Keratinocyte (primary cell): Measurements from ENCODE around the gene NRDE2. TPM values are rescaled to one million over a fixed set of nuclear protein-coding genes. Genes with fewer than 3 reads are reported as not detected.

ENCODE experiments used
- DNase-seq: peaks from one replicate; pipeline ENCODE4 v3.0.0-alpha.2; 2011; ENCODE audit warnings: low read depth, missing footprints, low spot score
- FAIRE-seq: peaks from 2 replicates; lab custom pipeline; 2011; peaks lifted over from hg19 to GRCh38; lab: Jason Lieb, UNC
- H2AFZ ChIP-seq: 2 replicates; pipeline ENCODE4 v1.6.0; 2012; ENCODE audit warnings: low read length, control low read depth, inconsistent platforms; ENCODE audit not compliant: control insufficient read depth
- H3K27ac ChIP-seq: 2 replicates; pipeline ENCODE4 v1.5.1; 2011; ENCODE audit warnings: low read length; ENCODE audit not compliant: control insufficient read depth, insufficient read depth
- H3K27me3 ChIP-seq: 3 replicates; pipeline ENCODE4 v1.6.0; 2011; ENCODE audit warnings: low read length; ENCODE audit not compliant: control insufficient read depth, insufficient read depth; ENCODE audit errors: extremely low read depth
- H3K36me3 ChIP-seq, 2 experiments: 2 replicates in 1 of 2; 3 replicates in 1 of 2; pipeline ENCODE4 v1.5.1; 2011; ENCODE audit warnings: low read length in 2 of 2, mild to moderate bottlenecking in 1 of 2; ENCODE audit not compliant: control insufficient read depth in 2 of 2, insufficient read depth in 2 of 2; ENCODE audit errors: extremely low read depth in 1 of 2
- H3K4me1 ChIP-seq: 3 replicates; pipeline ENCODE4 v1.5.1; 2011; ENCODE audit warnings: low read length; ENCODE audit not compliant: control insufficient read depth, insufficient read depth; ENCODE audit errors: extremely low read depth
- H3K4me2 ChIP-seq: 3 replicates; pipeline ENCODE4 v1.6.0; 2011; ENCODE audit warnings: low read depth, low read length; ENCODE audit not compliant: control insufficient read depth, insufficient read depth; ENCODE audit errors: extremely low read depth
- H3K4me3 ChIP-seq, 3 experiments: fragments of 200-600 bp in 1 of 3; sonication (generic) in 1 of 3; 2 replicates in 2 of 3; 3 replicates in 1 of 3; pipeline ENCODE4 v1.5.1; 2011 to 2016; ENCODE audit warnings: low read length in 3 of 3, mild to moderate bottlenecking in 3 of 3, control low read depth in 2 of 3, inconsistent platforms in 1 of 3, low read depth in 1 of 3, mixed read lengths in 1 of 3, mixed run types in 1 of 3, moderate library complexity in 1 of 3; ENCODE audit not compliant: control insufficient read depth in 2 of 3, insufficient read depth in 2 of 3; ENCODE audit errors: extremely low read depth in 1 of 3
- H3K79me2 ChIP-seq: 2 replicates; pipeline ENCODE4 v1.6.0; 2012; ENCODE audit warnings: low read length; ENCODE audit not compliant: control insufficient read depth, insufficient read depth
- H3K9ac ChIP-seq: 3 replicates; pipeline ENCODE4 v1.6.0; 2011; ENCODE audit warnings: low read length; ENCODE audit not compliant: control insufficient read depth, insufficient read depth; ENCODE audit errors: extremely low read depth
- H3K9me1 ChIP-seq: 3 replicates; pipeline ENCODE4 v1.6.0; 2011; ENCODE audit warnings: low read length; ENCODE audit not compliant: control insufficient read depth, insufficient read depth; ENCODE audit errors: extremely low read depth
- H3K9me3 ChIP-seq: 2 replicates; pipeline ENCODE4 v1.5.1; 2012; ENCODE audit warnings: low read depth, low read length; ENCODE audit not compliant: control insufficient read depth
- H4K20me1 ChIP-seq: 3 replicates; pipeline ENCODE4 v1.6.0; 2011; ENCODE audit warnings: low read length; ENCODE audit not compliant: control insufficient read depth, insufficient read depth; ENCODE audit errors: extremely low read depth
- CTCF ChIP-seq, 3 experiments: IDR thresholded peaks in 1 of 3; conservative IDR thresholded peaks in 1 of 3; optimal IDR thresholded peaks in 1 of 3; 2 replicates in 2 of 3; 3 replicates in 1 of 3; pipeline versions ENCODE3 to v1.5.1; 2011; ENCODE audit warnings: low read length in 3 of 3, mild to moderate bottlenecking in 3 of 3, moderate library complexity in 2 of 3, control low read depth in 1 of 3, inconsistent platforms in 1 of 3; ENCODE audit not compliant: insufficient read depth in 2 of 3; ENCODE audit errors: extremely low read depth in 1 of 3
- EZH2 ChIP-seq: IDR thresholded peaks from one replicate; pipeline ENCODE4 v1.6.1; 2012; ENCODE audit warnings: inconsistent platforms, mild to moderate bottlenecking, low read length, moderate library complexity
- dilution Hi-C: fragments of 300-500 bp; cut with MboI; formaldehyde crosslinking; loops from one replicate; pipeline ENCODE4 v1.7.0; 2020; ENCODE audit warnings: low sequenced_read_pairs; ENCODE audit not compliant: extremely low pct_ligation_motif_present
- polyA plus RNA-seq, 5 experiments: library from polyadenylated mRNA; depleted of rRNA in 3 of 5; stranded (reverse) in 3 of 5; stranded (forward) in 1 of 5; unstranded in 1 of 5; fragments of >200 nt; gene quantifications; 1 replicate in 1 of 5; 2 replicates in 3 of 5; 3 replicates in 1 of 5; pipeline versions ENCODE4 v1.2.1 to v1.2.3, GENCODE V29; 2011 to 2012; ENCODE audit warnings: missing spikeins in 2 of 5, low read depth in 1 of 5, low replicate concordance in 1 of 5

Gene NRDE2
- polyA plus RNA-seq, 1 donor (not counting 4 experiments of a cell fraction or from before 2014, with no cell fraction given) = 9.2 TPM

DNA sequence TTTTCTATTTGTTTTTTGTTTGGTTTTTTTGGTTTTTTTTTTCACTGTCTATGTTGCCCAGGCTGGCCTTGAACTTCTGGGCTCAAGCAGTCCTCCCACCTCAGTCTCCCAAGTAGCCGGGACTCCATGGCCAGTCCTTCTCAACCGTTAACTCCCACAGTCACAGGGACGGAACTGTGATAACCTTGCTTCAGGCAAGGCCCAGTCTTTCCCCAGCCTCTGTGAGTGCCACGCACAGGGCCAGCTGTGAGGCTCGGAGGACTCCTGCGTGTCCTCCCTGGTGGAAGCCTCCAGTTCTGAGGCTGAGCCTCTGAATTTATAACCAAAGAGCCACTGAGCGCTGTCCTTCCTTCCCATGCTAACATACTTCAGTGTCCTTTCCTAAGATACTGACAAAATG, 51.6 kb downstream of the NRDE2 start:
- H3K4me2 ChIP-seq = no peak overlapping the region
- H3K27ac ChIP-seq = no peak overlapping the region
- no peaks in the 10 kb centered on the region for H4K20me1 ChIP-seq
- H3K36me3 ChIP-seq = peaks cover 12 to 13% of the 10 kb centered on the region in 2 experiments
- H3K27me3 ChIP-seq = no peaks in the 10 kb centered on the region
- FAIRE-seq (no peak), DNase-seq (no peak)
- H3K4me3 ChIP-seq = no peak overlapping the region
- no peaks in the 10 kb centered on the region for H3K79me2 ChIP-seq
- no peak overlapping the region for H3K9ac ChIP-seq
- H3K9me3 ChIP-seq = no peaks in the 10 kb centered on the region
- H3K9me1 ChIP-seq = no peaks in the 10 kb centered on the region
- dilution Hi-C loops = no loop called here
- peaks cover 26% of the 10 kb centered on the region for H3K4me1 ChIP-seq
- no peak overlapping the region for H2AFZ ChIP-seq
- no peak for TF ChIP-seq EZH2
- TF ChIP-seq CTCF (optimal IDR thresholded peaks at IDR 0.05 in 1 of 3, IDR thresholded peaks at IDR 0.05 in 1 of 3, conservative IDR thresholded peaks at IDR 0.05 in 1 of 3; ENCODE audit: extremely low read depth in 1 of 3, insufficient read depth in 2 of 3, low read length in 3 of 3) = no peak

DNA sequence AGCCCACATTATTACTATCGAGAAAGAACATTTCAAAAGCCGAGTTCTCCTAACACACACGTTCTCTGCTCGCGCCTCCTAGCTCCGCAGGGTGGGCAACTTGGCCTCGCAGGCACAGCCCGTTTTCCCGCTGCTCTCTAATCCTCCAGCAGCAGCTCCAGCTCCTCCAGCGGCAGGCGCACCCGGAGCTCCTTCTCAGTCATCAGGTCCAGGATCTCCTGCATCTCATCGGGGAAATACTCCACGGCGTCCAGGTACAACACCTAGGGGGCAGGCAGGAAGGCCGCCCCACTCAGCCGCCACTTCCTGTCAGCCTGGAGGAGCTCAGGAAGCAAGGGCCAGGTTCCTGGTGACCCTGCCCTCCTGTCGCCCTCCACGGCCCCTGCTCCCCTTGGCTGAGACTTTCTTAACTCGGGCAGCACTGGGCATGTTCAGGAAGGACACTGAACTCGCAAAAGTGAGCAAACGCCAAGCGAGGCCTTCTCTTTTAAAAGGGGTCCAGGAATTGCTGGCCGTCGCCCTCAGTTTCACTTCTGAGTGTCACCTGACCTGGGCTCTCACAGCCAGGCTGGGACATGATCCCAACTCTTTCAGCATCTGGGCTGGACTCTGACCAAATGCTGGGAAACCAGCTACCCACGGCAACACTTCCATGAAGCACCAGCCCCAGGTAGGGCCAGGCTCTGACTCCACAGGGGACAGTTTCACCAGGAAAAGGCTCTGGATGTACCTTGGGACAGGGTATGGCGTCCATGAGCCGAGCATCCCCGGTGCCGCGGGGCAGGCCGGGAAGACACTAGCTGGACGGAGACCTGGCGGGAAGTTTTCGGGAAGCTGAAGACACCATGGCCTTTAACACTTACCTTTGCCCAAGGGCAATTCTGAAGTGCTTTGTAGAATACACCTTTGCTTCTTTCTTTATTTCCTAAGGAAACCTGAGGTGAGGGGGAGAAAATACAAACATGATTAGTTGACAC, 53.3 kb downstream of the NRDE2 start:
- H3K4me1 ChIP-seq = peaks cover 31% of the 10 kb centered on the region
- H3K9ac ChIP-seq = no peak overlapping the region
- DNase-seq = no peak
- H3K4me3 ChIP-seq = no peak overlapping the region
- no peak overlapping the region for H2AFZ ChIP-seq
- no peaks in the 10 kb centered on the region for H3K27me3 ChIP-seq
- no peaks in the 10 kb centered on the region for H3K79me2 ChIP-seq
- dilution Hi-C loops = no loop called here
- TF ChIP-seq CTCF (optimal IDR thresholded peaks at IDR 0.05 in 1 of 3, IDR thresholded peaks at IDR 0.05 in 1 of 3, conservative IDR thresholded peaks at IDR 0.05 in 1 of 3; ENCODE audit: extremely low read depth in 1 of 3, insufficient read depth in 2 of 3, low read length in 3 of 3) = no peak
- no peak for TF ChIP-seq EZH2
- no peaks in the 10 kb centered on the region for H3K9me3 ChIP-seq
- H3K9me1 ChIP-seq = no peaks in the 10 kb centered on the region
- H4K20me1 ChIP-seq = no peaks in the 10 kb centered on the region
- H3K27ac ChIP-seq = no peak overlapping the region
- H3K4me2 ChIP-seq = no peak overlapping the region
- peaks cover 7 to 18% of the 10 kb centered on the region in 2 experiments for H3K36me3 ChIP-seq
- FAIRE-seq = no peak
